Measurements from ENCODE around the gene DHX57. TPM values are rescaled to one million over a fixed set of nuclear protein-coding genes. Genes with fewer than 3 reads are reported as not detected.

Gene DHX57
- total RNA-seq, 1 donor = 19.5 TPM

- no peaks in the 10 kb centered on the region for H3K27me3 ChIP-seq (ENCODE audit: insufficient read depth, low read length)
- peak overlapping the region; percentile 68 for H3K4me2 ChIP-seq (ENCODE audit: insufficient read depth, low read length)
- H2AFZ ChIP-seq (ENCODE audit: low read length) = peak overlapping the region; percentile 70
- no peaks in the 10 kb centered on the region for H3K9me3 ChIP-seq (ENCODE audit: low read depth, low read length)
- H3K27ac ChIP-seq (ENCODE audit: low read depth, low read length) = no peak overlapping the region
- peaks cover 11% of the 10 kb centered on the region for H4K20me1 ChIP-seq (ENCODE audit: insufficient read depth, low read length)
- DNase-seq (ENCODE audit: insufficient read length, low spot score, missing footprints) = no peak
- H3K4me3 ChIP-seq (ENCODE audit: insufficient read depth, low read length) = no peak overlapping the region
- peaks cover 8% of the 10 kb centered on the region for H3K4me1 ChIP-seq (ENCODE audit: insufficient read depth, low read length)
- no peak for TF ChIP-seq CTCF (IDR thresholded peaks at IDR 0.05; ENCODE audit: extremely low read depth, low read depth, low read length)
- H3K36me3 ChIP-seq (ENCODE audit: insufficient read depth, low read length) = peaks cover 6% of the 10 kb centered on the region
- H3K79me2 ChIP-seq (ENCODE audit: insufficient read depth, low read length) = peaks cover 16% of the 10 kb centered on the region
These were observed 121.2 kb downstream of the DHX57 start for GRCh38 chr2:38754506-38754905.

- no peaks in the 10 kb centered on the region for H3K9me3 ChIP-seq (ENCODE audit: low read depth, low read length)
- no peak overlapping the region for H3K4me3 ChIP-seq (ENCODE audit: insufficient read depth, low read length)
- peak overlapping the region; percentile 28 for H3K27ac ChIP-seq (ENCODE audit: low read depth, low read length)
- H3K4me2 ChIP-seq (ENCODE audit: insufficient read depth, low read length) = peak overlapping the region; percentile 68
- peaks cover 11% of the 10 kb centered on the region for H3K36me3 ChIP-seq (ENCODE audit: insufficient read depth, low read length)
- H4K20me1 ChIP-seq (ENCODE audit: insufficient read depth, low read length) = peaks cover 16% of the 10 kb centered on the region
- H3K79me2 ChIP-seq (ENCODE audit: insufficient read depth, low read length) = peaks cover 21% of the 10 kb centered on the region
- DNase-seq (ENCODE audit: insufficient read length, low spot score, missing footprints) = no peak
- H3K4me1 ChIP-seq (ENCODE audit: insufficient read depth, low read length) = peaks cover 12% of the 10 kb centered on the region
- H2AFZ ChIP-seq (ENCODE audit: low read length) = peak overlapping the region; percentile 67
- no peak for TF ChIP-seq CTCF (IDR thresholded peaks at IDR 0.05; ENCODE audit: extremely low read depth, low read depth, low read length)
- no peaks in the 10 kb centered on the region for H3K27me3 ChIP-seq (ENCODE audit: insufficient read depth, low read length)
These were observed 121.7 kb downstream of the DHX57 start for GRCh38 chr2:38754049-38754448.

DNA sequence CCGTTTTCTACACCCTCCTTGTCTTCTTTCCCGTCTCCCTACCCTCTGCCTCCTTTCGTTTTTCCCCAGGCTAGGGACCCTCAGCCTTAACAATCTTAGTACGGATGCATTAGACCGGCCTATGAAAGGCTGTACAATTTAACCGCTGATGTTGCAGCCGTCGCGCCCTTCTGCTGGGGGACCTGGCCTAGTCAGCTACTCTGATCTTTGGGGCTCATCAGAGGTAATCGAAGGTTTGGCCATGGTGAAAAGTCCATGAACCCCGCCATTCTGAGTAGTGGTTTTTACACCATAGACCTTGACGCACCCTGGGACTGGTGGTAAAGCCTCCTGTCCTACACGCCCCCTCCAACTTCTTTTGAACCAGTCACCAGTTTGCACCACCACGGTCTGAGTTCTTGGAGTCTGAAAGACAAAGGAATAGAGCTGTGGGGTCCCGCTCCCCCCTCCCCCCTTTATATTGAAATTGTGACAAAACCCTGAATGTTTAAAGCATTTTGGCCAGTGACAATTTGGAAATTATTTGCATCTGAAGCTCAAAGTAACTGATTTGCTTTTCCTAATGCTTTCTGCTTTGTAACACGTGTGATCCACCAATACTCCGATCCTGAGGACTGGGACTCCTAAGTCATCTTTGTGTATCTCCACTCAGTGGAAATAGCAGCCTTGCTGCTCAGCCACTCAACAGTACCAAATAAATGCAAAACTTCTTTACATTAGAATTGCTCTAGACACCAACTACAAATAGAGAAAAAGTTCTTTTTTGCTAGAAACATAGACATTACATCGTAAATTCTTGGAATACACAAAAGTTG, 123.9 kb downstream of the DHX57 start:
- Histone ChIP-seq H3K4me2 (ENCODE audit: insufficient read depth, low read length) (peak overlapping the region; percentile 98), H2AFZ (ENCODE audit: low read length) (peak overlapping the region; percentile 99), H4K20me1 (ENCODE audit: insufficient read depth, low read length) (peaks cover 31% of the 10 kb centered on the region), H3K36me3 (ENCODE audit: insufficient read depth, low read length) (peaks cover 33% of the 10 kb centered on the region), H3K4me3 (ENCODE audit: insufficient read depth, low read length) (peak overlapping the region; percentile 99), H3K27ac (ENCODE audit: low read depth, low read length) (peak overlapping the region; percentile 95), H3K27me3 (ENCODE audit: insufficient read depth, low read length) (no peaks in the 10 kb centered on the region), H3K79me2 (ENCODE audit: insufficient read depth, low read length) (peaks cover 43% of the 10 kb centered on the region), H3K9me3 (ENCODE audit: low read depth, low read length) (no peaks in the 10 kb centered on the region), H3K4me1 (ENCODE audit: insufficient read depth, low read length) (peaks cover 19% of the 10 kb centered on the region)
- DNase-seq (ENCODE audit: insufficient read length, low spot score, missing footprints) = peak; percentile 45
- TF ChIP-seq CTCF (IDR thresholded peaks at IDR 0.05; ENCODE audit: extremely low read depth, low read depth, low read length) = no peak

- TF ChIP-seq CTCF (IDR thresholded peaks at IDR 0.05; ENCODE audit: extremely low read depth, low read depth, low read length) = no peak
- peaks cover 41% of the 10 kb centered on the region for H3K36me3 ChIP-seq (ENCODE audit: insufficient read depth, low read length)
- H3K27me3 ChIP-seq (ENCODE audit: insufficient read depth, low read length) = no peaks in the 10 kb centered on the region
- peaks cover 51% of the 10 kb centered on the region for H3K79me2 ChIP-seq (ENCODE audit: insufficient read depth, low read length)
- peaks cover 36% of the 10 kb centered on the region for H4K20me1 ChIP-seq (ENCODE audit: insufficient read depth, low read length)
- H3K4me3 ChIP-seq (ENCODE audit: insufficient read depth, low read length) = peak within 1 kb of the TSS; percentile 99
- DNase-seq (ENCODE audit: insufficient read length, low spot score, missing footprints) = peak; percentile 100
- H2AFZ ChIP-seq (ENCODE audit: low read length) = peak within 1 kb of the TSS; percentile 99
- H3K4me2 ChIP-seq (ENCODE audit: insufficient read depth, low read length) = peak within 1 kb of the TSS; percentile 98
- H3K27ac ChIP-seq (ENCODE audit: low read depth, low read length) = peak within 1 kb of the TSS; percentile 95
- no peaks in the 10 kb centered on the region for H3K9me3 ChIP-seq (ENCODE audit: low read depth, low read length)
- H3K4me1 ChIP-seq (ENCODE audit: insufficient read depth, low read length) = peaks cover 19% of the 10 kb centered on the region
These were observed 124.7 kb downstream of the DHX57 start, which contains the start of gene SRSF7 for GRCh38 chr2:38750891-38751595. SRSF7 (minus strand) TSS chr2:38751361; CDS start chr2:38751256, 105 bp downstream.

All from osteoblast (primary cell).